K562 (cell line): ENCODE data around the gene UBN1. TPM values are rescaled to one million over a fixed set of nuclear protein-coding genes. Genes with fewer than 3 reads are reported as not detected.

Source experiments
- GTF2A2 ChIP-seq: IDR thresholded peaks from 2 replicates; pipeline ENCODE4 v1.6.1; 2016; ENCODE audit warnings: mild to moderate bottlenecking, missing genetic modification characterization, missing compliant biosample characterization
- KDM5B ChIP-seq: fragments of 200-600 bp; sonication (generic); IDR thresholded peaks from 2 replicates; pipeline ENCODE4 v1.6.1; 2012; ENCODE audit warnings: low read depth, mild to moderate bottlenecking, moderate library complexity, low read length, control low read depth, inconsistent platforms; ENCODE audit not compliant: insufficient replicate concordance
- KLF6 ChIP-seq: fragments of 250-450 bp; sonication (Bioruptor Pico); IDR thresholded peaks from 2 replicates; pipeline ENCODE4 v1.4.0; 2020; ENCODE audit warnings: mild to moderate bottlenecking, moderate library complexity, borderline replicate concordance
- NCOA2 ChIP-seq, 2 experiments: fragments of 450-650 bp; IDR thresholded peaks; 2 replicates each; pipeline ENCODE4 v1.6.1; 2018; ENCODE audit warnings: mild to moderate bottlenecking in 2 of 2, moderate library complexity in 1 of 2; ENCODE audit not compliant: partially characterized antibody in 2 of 2
- NR2C2 ChIP-seq, 2 experiments: fragments of 200-800 bp in 1 of 2; sonication (Bioruptor generic) in 1 of 2; sonication (generic) in 1 of 2; formaldehyde crosslinking in 1 of 2; IDR thresholded peaks; 2 replicates each; pipeline versions ENCODE4 v1.6.1 to v1.8.0; 2016 to 2022; ENCODE audit warnings: mild to moderate bottlenecking in 1 of 2, missing compliant biosample characterization in 1 of 2, missing genetic modification characterization in 1 of 2, missing genetic modification reagents in 1 of 2
- RFX7 ChIP-seq: fragments of 250-450 bp; sonication (Bioruptor Pico); IDR thresholded peaks from 2 replicates; pipeline ENCODE4 v1.5.1; 2021; ENCODE audit warnings: mild to moderate bottlenecking
- STAG1 ChIP-seq: sonication (generic); formaldehyde crosslinking; IDR thresholded peaks from 2 replicates; pipeline ENCODE4 v1.5.0; 2020; ENCODE audit warnings: missing genetic modification reagents, borderline replicate concordance
- TAF1 ChIP-seq: IDR thresholded peaks from 2 replicates; pipeline ENCODE4 v1.6.1; 2011; ENCODE audit warnings: mild to moderate bottlenecking, low read length, moderate library complexity; ENCODE audit not compliant: insufficient read depth, control insufficient read depth, severe bottlenecking; ENCODE audit errors: extremely low read depth
- ZNF134 ChIP-seq: fragments of 250-450 bp; sonication (Bioruptor Pico); conservative IDR thresholded peaks from 2 replicates; pipeline ENCODE4 v1.4.0; 2020
- ZNF165 ChIP-seq: fragments of 250-450 bp; sonication (Bioruptor Pico); IDR thresholded peaks from 2 replicates; pipeline ENCODE4 v1.4.0; 2020; ENCODE audit warnings: borderline replicate concordance
- ZNF232 ChIP-seq: sonication (generic); formaldehyde crosslinking; IDR thresholded peaks from 2 replicates; pipeline ENCODE4 v1.8.0; 2022; ENCODE audit warnings: mild to moderate bottlenecking, missing genetic modification reagents
- ZNF239 ChIP-seq: fragments of 250-450 bp; sonication (Bioruptor Pico); IDR thresholded peaks from 2 replicates; pipeline ENCODE4 v1.4.0; 2020; ENCODE audit warnings: mild to moderate bottlenecking
- polyA plus RNA-seq, 8 experiments: library from polyadenylated mRNA; depleted of rRNA in 4 of 8; stranded (reverse) in 5 of 8; unstranded in 3 of 8; fragments of >200 nt; fragmentation: Nextera tagmentation in 2 of 8; fragmentation: Illumina TruSeq in 1 of 8; extraction: Ambion mirVana in 2 of 8; extraction: Trizol in 1 of 8; gene quantifications; 2 replicates each; pipeline versions ENCODE4 v1.2.1 to v1.2.3, GENCODE V29; 2011 to 2014; ENCODE audit warnings: inconsistent platforms in 1 of 8, missing spikeins in 1 of 8
- total RNA-seq, 7 experiments: library from RNA; depleted of rRNA in 6 of 7; stranded (reverse); fragments of >200 nt in 6 of 7; fragmentation: Illumina TruSeq in 2 of 7; extraction: Trizol in 2 of 7; gene quantifications; 2 replicates each; pipeline versions ENCODE4 v1.2.1 to v1.2.3, GENCODE V29; 2011 to 2021; ENCODE audit warnings: low replicate concordance in 1 of 7
- TF ChIP-seq, protein P1 (sequence below), 2 experiments: fragments of 450-650 bp; formaldehyde crosslinking in 1 of 2; IDR thresholded peaks; 2 replicates each; pipeline versions ENCODE4 v1.4.0 to v1.6.1; 2014 to 2020; ENCODE audit warnings: mild to moderate bottlenecking in 2 of 2, borderline replicate concordance in 1 of 2, low read depth in 1 of 2
- TF ChIP-seq, protein P2 (sequence below): fragments of 450-650 bp; conservative IDR thresholded peaks from 2 replicates; pipeline ENCODE4 v1.6.1; 2016; ENCODE audit warnings: missing genetic modification characterization, low read depth, mild to moderate bottlenecking, missing compliant biosample characterization, moderate library complexity
- TF ChIP-seq, protein P3 (sequence below), 2 experiments: IDR thresholded peaks; 2 replicates each; pipeline ENCODE4 v1.6.1; 2012; ENCODE audit warnings: improper control_type of control experiment in 2 of 2, low read depth in 2 of 2, low read length in 2 of 2, borderline replicate concordance in 1 of 2

The UBN1 gene
- total and polyA plus RNA-seq, 9 of the 15 experiments (the other 6 are each of a cell fraction or from before 2014, with no cell fraction given), result 1.5 to 45.7 (median 20.6) TPM

DNA sequence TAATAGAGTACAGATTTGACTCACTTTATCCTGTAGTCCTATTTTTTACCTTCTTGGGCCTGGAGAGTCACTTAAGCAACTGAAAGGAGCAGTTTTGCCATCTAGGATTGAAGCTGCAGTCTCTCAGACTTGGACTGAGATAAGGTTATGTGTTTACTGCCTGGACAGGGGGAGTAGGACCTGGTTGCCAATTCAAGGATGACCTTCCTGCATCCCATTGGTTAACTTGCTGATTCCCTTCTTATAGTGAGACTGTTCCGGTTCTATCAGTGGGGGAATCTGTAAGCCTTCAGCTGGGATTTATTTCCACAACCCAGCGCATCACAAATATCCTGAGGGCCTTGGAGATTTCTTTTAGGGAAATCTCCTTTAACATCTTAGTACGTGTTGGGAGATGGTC lies 2.9 kb downstream of the UBN1 start (continued):
- TF ChIP-seq, protein P1, sequence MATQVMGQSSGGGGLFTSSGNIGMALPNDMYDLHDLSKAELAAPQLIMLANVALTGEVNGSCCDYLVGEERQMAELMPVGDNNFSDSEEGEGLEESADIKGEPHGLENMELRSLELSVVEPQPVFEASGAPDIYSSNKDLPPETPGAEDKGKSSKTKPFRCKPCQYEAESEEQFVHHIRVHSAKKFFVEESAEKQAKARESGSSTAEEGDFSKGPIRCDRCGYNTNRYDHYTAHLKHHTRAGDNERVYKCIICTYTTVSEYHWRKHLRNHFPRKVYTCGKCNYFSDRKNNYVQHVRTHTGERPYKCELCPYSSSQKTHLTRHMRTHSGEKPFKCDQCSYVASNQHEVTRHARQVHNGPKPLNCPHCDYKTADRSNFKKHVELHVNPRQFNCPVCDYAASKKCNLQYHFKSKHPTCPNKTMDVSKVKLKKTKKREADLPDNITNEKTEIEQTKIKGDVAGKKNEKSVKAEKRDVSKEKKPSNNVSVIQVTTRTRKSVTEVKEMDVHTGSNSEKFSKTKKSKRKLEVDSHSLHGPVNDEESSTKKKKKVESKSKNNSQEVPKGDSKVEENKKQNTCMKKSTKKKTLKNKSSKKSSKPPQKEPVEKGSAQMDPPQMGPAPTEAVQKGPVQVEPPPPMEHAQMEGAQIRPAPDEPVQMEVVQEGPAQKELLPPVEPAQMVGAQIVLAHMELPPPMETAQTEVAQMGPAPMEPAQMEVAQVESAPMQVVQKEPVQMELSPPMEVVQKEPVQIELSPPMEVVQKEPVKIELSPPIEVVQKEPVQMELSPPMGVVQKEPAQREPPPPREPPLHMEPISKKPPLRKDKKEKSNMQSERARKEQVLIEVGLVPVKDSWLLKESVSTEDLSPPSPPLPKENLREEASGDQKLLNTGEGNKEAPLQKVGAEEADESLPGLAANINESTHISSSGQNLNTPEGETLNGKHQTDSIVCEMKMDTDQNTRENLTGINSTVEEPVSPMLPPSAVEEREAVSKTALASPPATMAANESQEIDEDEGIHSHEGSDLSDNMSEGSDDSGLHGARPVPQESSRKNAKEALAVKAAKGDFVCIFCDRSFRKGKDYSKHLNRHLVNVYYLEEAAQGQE (IDR thresholded peaks at IDR 0.05; ENCODE audit: borderline replicate concordance), result no peak
- TF ChIP-seq, protein P1 (CRISPR knock-in tag; IDR thresholded peaks at IDR 0.05; ENCODE audit: low read depth), result no peak
- TF ChIP-seq STAG1 (CRISPR knock-in tag), result no peak
- TF ChIP-seq ZNF134 (CRISPR knock-in tag), result no peak
- TF ChIP-seq, protein P2, sequence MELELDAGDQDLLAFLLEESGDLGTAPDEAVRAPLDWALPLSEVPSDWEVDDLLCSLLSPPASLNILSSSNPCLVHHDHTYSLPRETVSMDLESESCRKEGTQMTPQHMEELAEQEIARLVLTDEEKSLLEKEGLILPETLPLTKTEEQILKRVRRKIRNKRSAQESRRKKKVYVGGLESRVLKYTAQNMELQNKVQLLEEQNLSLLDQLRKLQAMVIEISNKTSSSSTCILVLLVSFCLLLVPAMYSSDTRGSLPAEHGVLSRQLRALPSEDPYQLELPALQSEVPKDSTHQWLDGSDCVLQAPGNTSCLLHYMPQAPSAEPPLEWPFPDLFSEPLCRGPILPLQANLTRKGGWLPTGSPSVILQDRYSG, result no peak
- TF ChIP-seq RFX7 (CRISPR knock-in tag), result no peak
- no peak for TF ChIP-seq TAF1
- no peak for TF ChIP-seq KDM5B
- no peak for TF ChIP-seq ZNF232
- TF ChIP-seq GTF2A2, result no peak
- TF ChIP-seq, protein P3, sequence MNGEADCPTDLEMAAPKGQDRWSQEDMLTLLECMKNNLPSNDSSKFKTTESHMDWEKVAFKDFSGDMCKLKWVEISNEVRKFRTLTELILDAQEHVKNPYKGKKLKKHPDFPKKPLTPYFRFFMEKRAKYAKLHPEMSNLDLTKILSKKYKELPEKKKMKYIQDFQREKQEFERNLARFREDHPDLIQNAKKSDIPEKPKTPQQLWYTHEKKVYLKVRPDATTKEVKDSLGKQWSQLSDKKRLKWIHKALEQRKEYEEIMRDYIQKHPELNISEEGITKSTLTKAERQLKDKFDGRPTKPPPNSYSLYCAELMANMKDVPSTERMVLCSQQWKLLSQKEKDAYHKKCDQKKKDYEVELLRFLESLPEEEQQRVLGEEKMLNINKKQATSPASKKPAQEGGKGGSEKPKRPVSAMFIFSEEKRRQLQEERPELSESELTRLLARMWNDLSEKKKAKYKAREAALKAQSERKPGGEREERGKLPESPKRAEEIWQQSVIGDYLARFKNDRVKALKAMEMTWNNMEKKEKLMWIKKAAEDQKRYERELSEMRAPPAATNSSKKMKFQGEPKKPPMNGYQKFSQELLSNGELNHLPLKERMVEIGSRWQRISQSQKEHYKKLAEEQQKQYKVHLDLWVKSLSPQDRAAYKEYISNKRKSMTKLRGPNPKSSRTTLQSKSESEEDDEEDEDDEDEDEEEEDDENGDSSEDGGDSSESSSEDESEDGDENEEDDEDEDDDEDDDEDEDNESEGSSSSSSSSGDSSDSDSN (IDR thresholded peaks at IDR 0.05; ENCODE audit: borderline replicate concordance in 1 of 2, low read depth in 2 of 2, low read length in 2 of 2), result no peak
- TF ChIP-seq NCOA2 (IDR thresholded peaks at IDR 0.05; ENCODE audit: partially characterized antibody in 2 of 2), result no peak
- TF ChIP-seq ZNF239 (CRISPR knock-in tag), result no peak
- TF ChIP-seq KLF6, result no peak
- no peak for TF ChIP-seq ZNF165 (CRISPR knock-in tag)
- TF ChIP-seq NR2C2 (CRISPR knock-in tag; IDR thresholded peaks at IDR 0.05), result no peak
- TF ChIP-seq NR2C2 (tag; IDR thresholded peaks at IDR 0.05), result no peak
